DND-41 (cell line): ENCODE results near the gene DPF1.

Source experiments
- ATAC-seq: fragments of 200-7000 bp; cut with Tn5 transposase; 3 replicates; pipeline ENCODE4 v1.9.1; 2021; ENCODE audit warnings: low read depth; ENCODE audit not compliant: insufficient read depth
- DNase-seq: peaks from one replicate; pipeline ENCODE4 v3.0.0-alpha.2; 2020
- H2AFZ ChIP-seq: 2 replicates; pipeline ENCODE4 v1.6.0; 2012; ENCODE audit warnings: low read depth, low read length
- H3K27ac ChIP-seq: 2 replicates; pipeline ENCODE4 v1.5.1; 2012; ENCODE audit warnings: low read length, inconsistent platforms
- H3K27me3 ChIP-seq: fragments of 200-600 bp; sonication (generic); 2 replicates; pipeline ENCODE4 v1.6.0; 2012; ENCODE audit warnings: low read length, mild to moderate bottlenecking, inconsistent platforms; ENCODE audit not compliant: insufficient read depth, poor library complexity
- H3K36me3 ChIP-seq: 2 replicates; pipeline ENCODE4 v1.5.1; 2012; ENCODE audit warnings: low read length, inconsistent platforms; ENCODE audit not compliant: insufficient read depth
- H3K4me1 ChIP-seq: 2 replicates; pipeline ENCODE4 v1.5.1; 2012; ENCODE audit warnings: mild to moderate bottlenecking, low read length; ENCODE audit not compliant: insufficient read depth
- H3K4me2 ChIP-seq: 2 replicates; pipeline ENCODE4 v1.6.0; 2012; ENCODE audit warnings: mild to moderate bottlenecking, moderate library complexity, low read length, inconsistent platforms; ENCODE audit not compliant: insufficient read depth
- H3K4me3 ChIP-seq, 2 experiments: fragments of 200-600 bp in 1 of 2; shearing (Covaris generic) in 1 of 2; 2 replicates each; pipeline ENCODE4 v1.5.1; 2012 to 2016; ENCODE audit warnings: inconsistent platforms in 2 of 2, low read length in 2 of 2, mild to moderate bottlenecking in 2 of 2, low read depth in 1 of 2, moderate library complexity in 1 of 2
- H3K79me2 ChIP-seq: 2 replicates; pipeline ENCODE4 v1.6.0; 2012; ENCODE audit warnings: low read length, inconsistent platforms; ENCODE audit not compliant: insufficient read depth
- H3K9ac ChIP-seq: 2 replicates; pipeline ENCODE4 v1.6.0; 2012; ENCODE audit warnings: low read depth, mild to moderate bottlenecking, inconsistent platforms, low read length, moderate library complexity
- H3K9me3 ChIP-seq: 2 replicates; pipeline ENCODE4 v1.5.1; 2012; ENCODE audit warnings: low read length, moderate library complexity, mild to moderate bottlenecking, inconsistent platforms; ENCODE audit not compliant: insufficient read depth, severe bottlenecking
- H4K20me1 ChIP-seq: 2 replicates; pipeline ENCODE4 v1.6.0; 2012; ENCODE audit warnings: low read length; ENCODE audit not compliant: insufficient read depth
- CTCF ChIP-seq: IDR thresholded peaks from 2 replicates; pipeline ENCODE4 v1.5.1; 2012; ENCODE audit warnings: borderline replicate concordance, low read length, moderate library complexity, mild to moderate bottlenecking; ENCODE audit not compliant: poor library complexity, severe bottlenecking; ENCODE audit errors: extremely low read depth
- EZH2 ChIP-seq: IDR thresholded peaks from 3 replicates; pipeline ENCODE4 v1.6.1; 2012; ENCODE audit warnings: borderline replicate concordance, low read depth, mild to moderate bottlenecking, moderate library complexity, low read length, inconsistent platforms; ENCODE audit not compliant: severe bottlenecking

DPF1 gene

DNA sequence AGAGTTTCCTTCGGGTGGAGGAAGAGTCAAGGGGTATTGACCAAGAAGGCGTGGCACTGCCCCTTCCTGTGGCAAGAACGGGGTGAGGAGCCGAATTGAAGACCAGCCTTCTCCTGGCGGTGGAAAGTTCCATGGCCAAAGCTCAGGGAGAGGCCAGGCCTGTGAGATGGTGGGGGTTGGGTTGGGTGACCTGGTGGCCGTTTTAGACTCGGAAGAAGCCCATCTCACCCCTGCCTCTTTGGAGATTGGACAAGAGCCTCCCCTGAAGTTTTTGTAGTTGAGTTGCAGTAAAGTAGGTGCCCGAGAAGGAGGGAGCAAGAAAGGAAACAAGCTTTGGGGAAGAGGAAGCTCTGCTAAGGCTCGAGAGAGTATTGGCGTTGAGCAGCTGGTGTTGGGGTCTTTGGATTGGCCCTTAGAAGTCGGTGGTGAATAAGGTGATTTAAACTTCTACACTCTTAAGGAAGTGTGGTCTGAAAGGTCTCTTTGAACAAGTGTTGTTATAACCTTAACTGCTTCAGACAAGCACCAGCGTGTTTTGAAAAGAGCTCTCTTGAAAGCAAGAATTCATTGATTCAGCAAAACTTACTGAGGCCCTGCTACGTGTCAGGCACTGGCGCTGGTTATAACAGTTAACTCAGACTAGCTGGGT is 41.3 kb upstream of the DPF1 start:
- Histone ChIP-seq H4K20me1 (no peaks in the 10 kb centered on the region), H2AFZ (no peak overlapping the region), H3K4me1 (no peaks in the 10 kb centered on the region), H3K9ac (no peak overlapping the region), H3K27me3 (no peaks in the 10 kb centered on the region), H3K27ac (no peak overlapping the region), H3K36me3 (no peaks in the 10 kb centered on the region), H3K4me2 (no peak overlapping the region), H3K4me3 (no peak overlapping the region), H3K79me2 (no peaks in the 10 kb centered on the region), H3K9me3 (no peaks in the 10 kb centered on the region)
- TF ChIP-seq CTCF (no peak), EZH2 (no peak)
- no peak for DNase-seq
- no peak for ATAC-seq

- no peaks in the 10 kb centered on the region for H3K36me3 ChIP-seq
- TF ChIP-seq CTCF = no peak
- H3K27me3 ChIP-seq = no peaks in the 10 kb centered on the region
- no peak within 1 kb of the TSS for H3K27ac ChIP-seq
- no peaks in the 10 kb centered on the region for H3K9me3 ChIP-seq
- no peak within 1 kb of the TSS for H2AFZ ChIP-seq
- H3K4me2 ChIP-seq = no peak within 1 kb of the TSS
- no peak within 1 kb of the TSS for H3K4me3 ChIP-seq
- H3K9ac ChIP-seq = no peak within 1 kb of the TSS
- no peaks in the 10 kb centered on the region for H4K20me1 ChIP-seq
- DNase-seq (no peak), ATAC-seq (no peak)
- no peaks in the 10 kb centered on the region for H3K4me1 ChIP-seq
- no peaks in the 10 kb centered on the region for H3K79me2 ChIP-seq
These were observed 40.6 kb upstream of the DPF1 start, which contains the start of gene SPINT2 for GRCh38 chr19:38264486-38265212. Gene SPINT2, plus strand, starts transcription at chr19:38264573. Its CDS starts 320 bp downstream, at chr19:38264893.

DNA sequence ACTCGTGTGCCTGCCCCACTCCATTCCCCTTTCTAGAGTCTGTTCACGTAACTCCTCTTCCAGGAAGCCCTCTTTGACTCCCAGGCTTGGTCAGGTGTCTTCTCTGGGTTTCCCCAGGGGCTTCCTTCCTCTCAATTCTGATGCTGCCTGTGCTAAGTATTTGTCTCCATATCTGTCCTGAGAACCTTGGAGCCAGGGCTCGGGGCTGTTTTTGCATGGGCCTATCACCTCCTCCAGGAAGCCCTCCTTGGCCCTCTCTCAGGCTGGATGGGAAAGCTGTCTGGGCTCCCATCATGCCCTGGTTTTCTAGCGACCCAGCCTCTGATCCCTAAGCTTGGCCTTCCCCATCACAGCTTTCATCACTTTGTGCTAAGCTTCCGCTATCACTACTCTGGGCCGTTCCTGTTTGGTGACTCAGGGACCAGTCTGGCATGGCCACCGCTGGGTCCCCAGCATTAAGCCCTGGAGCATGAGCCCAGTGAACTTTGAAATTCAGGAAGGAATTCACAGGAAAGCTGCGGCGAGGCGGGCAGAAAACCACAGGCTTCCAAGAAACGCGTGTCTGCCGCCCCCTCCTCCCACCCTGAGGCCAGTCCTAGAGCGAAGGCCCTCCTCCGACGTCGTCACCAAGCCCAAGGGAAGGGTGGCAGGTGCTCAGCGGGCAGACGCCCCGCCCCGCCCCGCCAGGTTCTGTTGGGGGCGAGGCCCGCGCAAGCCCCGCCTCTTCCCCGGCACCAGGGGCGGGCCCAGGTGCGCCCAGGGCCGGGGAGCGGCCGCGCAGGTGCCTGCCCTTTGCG is 39.9 kb upstream of the DPF1 start:
- no peak overlapping the region for H2AFZ ChIP-seq
- no peak overlapping the region for H3K9ac ChIP-seq
- H3K79me2 ChIP-seq = no peaks in the 10 kb centered on the region
- H3K4me1 ChIP-seq = no peaks in the 10 kb centered on the region
- no peaks in the 10 kb centered on the region for H4K20me1 ChIP-seq
- H3K27me3 ChIP-seq = no peaks in the 10 kb centered on the region
- H3K4me2 ChIP-seq = no peak overlapping the region
- no peak overlapping the region for H3K4me3 ChIP-seq
- ATAC-seq (no peak), DNase-seq (no peak)
- H3K9me3 ChIP-seq = no peaks in the 10 kb centered on the region
- H3K27ac ChIP-seq = no peak overlapping the region
- TF ChIP-seq CTCF = no peak
- TF ChIP-seq EZH2 = no peak
- no peaks in the 10 kb centered on the region for H3K36me3 ChIP-seq
